B cell (primary cell): ENCODE results near the gene CHAT. TPM values are rescaled to one million over a fixed set of nuclear protein-coding genes. Genes with fewer than 3 reads are reported as not detected.
"Not testable (repeated sequence)": the region's sequence is repeated elsewhere in the genome, so short reads cannot be mapped to it uniquely, and the experiment has no call there.

Source experiments
- ATAC-seq: fragments of 200-7000 bp; cut with Tn5 transposase; one replicate; pipeline ENCODE4 v1.10.0; 2021; ENCODE audit warnings: low read depth, mild to moderate bottlenecking, moderate number of reproducible peaks, moderate library complexity
- CTCF ChIA-PET: fragments of 350-600 bp; sonication (Branson Sonifier 250); formaldehyde crosslinking; loops from one replicate; lab custom pipeline; 2021; ENCODE audit warnings: antibody characterized with exemption, inconsistent platforms; lab: Charles Lee
- POLR2A ChIA-PET: fragments of 350-600 bp; sonication (Branson Sonifier 250); formaldehyde crosslinking; loops from one replicate; lab custom pipeline; 2021; ENCODE audit warnings: antibody characterized with exemption; lab: Charles Lee
- DNase-seq: peaks from one replicate; pipeline ENCODE4 v3.0.0; 2013
- H2AFZ ChIP-seq: 2 replicates; pipeline ENCODE4 v1.6.1; 2012; ENCODE audit warnings: mild to moderate bottlenecking, low read depth, low read length; ENCODE audit not compliant: insufficient read depth, poor library complexity, severe bottlenecking
- H3K27ac ChIP-seq, 2 donors: 1 replicate in 1 of 2; 2 replicates in 1 of 2; pipeline ENCODE4 v1.5.1; 2012 to 2013; ENCODE audit warnings: low read length in 2 of 2, mild to moderate bottlenecking in 2 of 2, moderate library complexity in 1 of 2
- H3K27me3 ChIP-seq, 4 experiments: fragments of 200-600 bp in 1 of 4; sonication (generic) in 1 of 4; replicated peaks in 1 of 4; 1 replicate in 2 of 4; 2 replicates in 2 of 4; pipeline versions ENCODE4 v1.6.1 to v1.7.0; 2013 to 2016; ENCODE audit warnings: low read length in 3 of 4, mild to moderate bottlenecking in 2 of 4, mixed read lengths in 1 of 4, moderate library complexity in 1 of 4; ENCODE audit not compliant: insufficient read depth in 4 of 4, control insufficient read depth in 3 of 4; ENCODE audit errors: control extremely low read depth in 1 of 4
- H3K36me3 ChIP-seq, 2 experiments: replicated peaks in 1 of 2; 1 replicate in 1 of 2; 2 replicates in 1 of 2; pipeline versions ENCODE4 v1.6.1 to v1.7.1; 2013; ENCODE audit warnings: low read length in 1 of 2; ENCODE audit not compliant: insufficient read depth in 2 of 2, control insufficient read depth in 1 of 2; ENCODE audit errors: control extremely low read depth in 1 of 2, extremely low read depth in 1 of 2
- H3K4me1 ChIP-seq, 2 donors: fragments of 200-600 bp in 1 of 2; sonication (generic) in 1 of 2; 1 replicate in 1 of 2; 2 replicates in 1 of 2; pipeline versions ENCODE4 v1.5.1 to v1.6.1; 2013 to 2017; ENCODE audit warnings: low read length in 2 of 2; ENCODE audit not compliant: control insufficient read depth in 2 of 2, insufficient read depth in 2 of 2
- H3K4me2 ChIP-seq: replicated peaks from 2 replicates; pipeline ENCODE3; 2012; ENCODE audit warnings: mild to moderate bottlenecking, low read depth, low read length; ENCODE audit not compliant: poor library complexity, severe bottlenecking
- H3K4me3 ChIP-seq, 5 experiments: fragments of 200-600 bp in 1 of 5; sonication (generic) in 1 of 5; 1 replicate in 3 of 5; 2 replicates in 2 of 5; pipeline versions ENCODE4 v1.5.1 to v1.7.0; 2011 to 2016; ENCODE audit warnings: low read length in 4 of 5, mild to moderate bottlenecking in 4 of 5, low read depth in 2 of 5, control low read depth in 1 of 5, moderate library complexity in 1 of 5; ENCODE audit not compliant: insufficient read depth in 1 of 5; ENCODE audit errors: control extremely low read depth in 1 of 5, extremely low read depth in 1 of 5
- H3K79me2 ChIP-seq: fragments of 200-600 bp; sonication (generic); one replicate; pipeline ENCODE4 v1.6.0; 2016; ENCODE audit warnings: low read length; ENCODE audit not compliant: control insufficient read depth, insufficient read depth
- H3K9ac ChIP-seq: fragments of 200-600 bp; sonication (generic); 2 replicates; pipeline ENCODE4 v1.6.1; 2017; ENCODE audit warnings: mild to moderate bottlenecking, low read length, moderate library complexity
- H3K9me3 ChIP-seq, 3 donors: one replicate each; pipeline versions ENCODE4 v1.6.1 to v1.7.1; 2013; ENCODE audit warnings: low read length in 2 of 3; ENCODE audit not compliant: control insufficient read depth in 2 of 3, insufficient read depth in 1 of 3; ENCODE audit errors: control extremely low read depth in 1 of 3
- H4K20me1 ChIP-seq: 2 replicates; pipeline ENCODE4 v1.6.0; 2012; ENCODE audit warnings: mild to moderate bottlenecking, low read length; ENCODE audit not compliant: insufficient read depth, control insufficient read depth, poor library complexity, severe bottlenecking
- H3K27ac Mint-ChIP-seq: one replicate; pipeline ENCODE4 v1.8.0; 2021; ENCODE audit warnings: mixed read lengths
- H3K27me3 Mint-ChIP-seq: one replicate; pipeline ENCODE4 v1.8.0; 2021; ENCODE audit warnings: mixed read lengths
- H3K4me1 Mint-ChIP-seq: one replicate; pipeline ENCODE4 v1.8.0; 2021; ENCODE audit warnings: mixed read lengths
- H3K4me3 Mint-ChIP-seq: one replicate; pipeline ENCODE4 v1.8.0; 2021; ENCODE audit warnings: mixed read lengths
- H3K9me3 Mint-ChIP-seq: one replicate; pipeline ENCODE4 v1.8.0; 2022; ENCODE audit warnings: mixed read lengths; ENCODE audit not compliant: insufficient read depth
- CTCF ChIP-seq: fragments of 200-600 bp; IDR thresholded peaks from one replicate; pipeline ENCODE4 v1.8.0; 2022; ENCODE audit warnings: antibody characterized with exemption, mild to moderate bottlenecking
- EZH2 ChIP-seq: IDR thresholded peaks from 2 replicates; pipeline ENCODE4 v1.6.1; 2012; ENCODE audit warnings: borderline replicate concordance, low read depth, mild to moderate bottlenecking, moderate library complexity, low read length; ENCODE audit not compliant: insufficient read depth, poor library complexity, severe bottlenecking
- WGBS: methylation state at CpG from one replicate; pipeline ENCODE4 v1.1.5; 2013; ENCODE audit warnings: missing lambda C conversion rate; ENCODE audit not compliant: insufficient coverage; 5-methylcytosine and 5-hydroxymethylcytosine counted together
- intact Hi-C: fragments of 100-400 bp; cut with micrococcal nuclease; formaldehyde crosslinking; loops from one replicate; pipeline ENCODE4 v1.10.0; 2022
- polyA plus RNA-seq: library from polyadenylated mRNA; depleted of rRNA; stranded (reverse); fragments of >200 nt; gene quantifications from 2 replicates; pipeline ENCODE4 v1.2.3, GENCODE V29; 2012
- total RNA-seq, 2 donors: library from RNA; stranded (reverse); fragments of 120-200 nt in 1 of 2; gene quantifications; 1 replicate in 1 of 2; 2 replicates in 1 of 2; pipeline versions ENCODE4 v1.2.3 to v1.2.4, GENCODE V29; 2013 to 2022

CHAT gene
- total and polyA plus RNA-seq, 2 donors (not counting 1 experiment from before 2014, with no cell fraction given), result not detected

GRCh38 chr10:49678827-49679479 lies 65.1 kb downstream of the CHAT start:
- WGBS, result 36% methylated on average over 12 of the region's 19 CpGs
- Histone ChIP-seq H3K9me3 (peaks cover 5 to 29% (median 6%) of the 10 kb centered on the region in 3 donors), H3K27me3 (peaks cover 0 to 15% (median 10%) of the 10 kb centered on the region in 4 experiments), H3K4me3 (no peak overlapping the region), H3K27ac (no peak overlapping the region), H2AFZ (peak overlapping the region; percentile 19), H3K79me2 (no peaks in the 10 kb centered on the region), H4K20me1 (no peaks in the 10 kb centered on the region), H3K36me3 (no peaks in the 10 kb centered on the region), H3K4me1 (peaks cover 0 to 4% of the 10 kb centered on the region in 2 donors), H3K9ac (no peak overlapping the region), H3K4me2 (no peak overlapping the region)
- Mint-ChIP-seq H3K4me3 (no peak overlapping the region), H3K9me3 (peaks cover 4% of the 10 kb centered on the region), H3K4me1 (no peaks in the 10 kb centered on the region), H3K27me3 (peaks cover 47% of the 10 kb centered on the region), H3K27ac (no peak overlapping the region)
- intact Hi-C loops, result no loop called here
- ChIA-PET CTCF (no interaction called here), POLR2A (no interaction called here)
- DNase-seq (no peak), ATAC-seq (no peak)
- TF ChIP-seq CTCF, result no peak
- TF ChIP-seq EZH2, result no peak

- intact Hi-C loops, result no loop called here
- H3K9me3 Mint-ChIP-seq, result peaks cover 4% of the 10 kb centered on the region
- no peaks in the 10 kb centered on the region for H3K4me1 Mint-ChIP-seq
- no peaks in the 10 kb centered on the region for H3K79me2 ChIP-seq
- peaks cover 0 to 4% of the 10 kb centered on the region in 2 donors for H3K4me1 ChIP-seq
- no peak within 1 kb of the TSS for H3K4me3 Mint-ChIP-seq
- ChIA-PET CTCF (no interaction called here), POLR2A (no interaction called here)
- no peak within 1 kb of the TSS for H3K4me3 ChIP-seq
- H3K9ac ChIP-seq, result no peak within 1 kb of the TSS
- DNase-seq (no peak), ATAC-seq (no peak)
- H3K9me3 ChIP-seq, result peaks cover 5 to 29% (median 6%) of the 10 kb centered on the region in 3 donors
- no peak for TF ChIP-seq CTCF
- TF ChIP-seq EZH2, result no peak
- no peak within 1 kb of the TSS for H3K27ac Mint-ChIP-seq
- H3K27ac ChIP-seq, result no peak within 1 kb of the TSS
- 18% methylated on average over 36 of the region's 36 CpGs for WGBS
- no peaks in the 10 kb centered on the region for H4K20me1 ChIP-seq
- H3K27me3 Mint-ChIP-seq, result peaks cover 46% of the 10 kb centered on the region
- H2AFZ ChIP-seq, result peak within 1 kb of the TSS; percentile 19
- no peak within 1 kb of the TSS for H3K4me2 ChIP-seq
- H3K36me3 ChIP-seq, result no peaks in the 10 kb centered on the region
- H3K27me3 ChIP-seq, result peaks cover 0 to 15% (median 10%) of the 10 kb centered on the region in 4 experiments
Observed at GRCh38 chr10:49679480-49679893, 65.7 kb downstream of the CHAT start, which contains the start of gene C10orf53. C10orf53 (plus strand) TSS chr10:49679651; CDS start chr10:49679698, 47 bp downstream.

GRCh38 chr10:49682449-49682848 lies 68.6 kb downstream of the CHAT start:
- Mint-ChIP-seq H3K27me3 (peaks cover 37% of the 10 kb centered on the region), H3K9me3 (peaks cover 11% of the 10 kb centered on the region)
- H3K27ac Mint-ChIP-seq, H4K20me1 ChIP-seq, H3K36me3 ChIP-seq, H3K79me2 ChIP-seq, H3K27ac ChIP-seq, H3K4me1 Mint-ChIP-seq, ATAC-seq, H2AFZ ChIP-seq, DNase-seq, H3K9ac ChIP-seq, POLR2A ChIA-PET, intact Hi-C loops, H3K4me2 ChIP-seq, H3K4me3 ChIP-seq, H3K4me3 Mint-ChIP-seq, H3K4me1 ChIP-seq: not testable (repeated sequence)
- 88% methylated on average over 3 of the region's 5 CpGs for WGBS
- CTCF ChIA-PET, result interaction anchor here (0.5 kb wide), 1 partner anchor 131 kb away, joined by 5 read pairs; no protein-coding TSS in a partner anchor
- peaks cover 3 to 30% (median 9%) of the 10 kb centered on the region in 3 donors for H3K9me3 ChIP-seq
- H3K27me3 ChIP-seq, result peaks cover 0 to 19% (median 12%) of the 10 kb centered on the region in 4 experiments
